ENCODE measurements around the gene CACNA2D3.
"Not testable (repeated sequence)": the region's sequence is repeated elsewhere in the genome, so short reads cannot be mapped to it uniquely, and the experiment has no call there.

The CACNA2D3 gene

DNA sequence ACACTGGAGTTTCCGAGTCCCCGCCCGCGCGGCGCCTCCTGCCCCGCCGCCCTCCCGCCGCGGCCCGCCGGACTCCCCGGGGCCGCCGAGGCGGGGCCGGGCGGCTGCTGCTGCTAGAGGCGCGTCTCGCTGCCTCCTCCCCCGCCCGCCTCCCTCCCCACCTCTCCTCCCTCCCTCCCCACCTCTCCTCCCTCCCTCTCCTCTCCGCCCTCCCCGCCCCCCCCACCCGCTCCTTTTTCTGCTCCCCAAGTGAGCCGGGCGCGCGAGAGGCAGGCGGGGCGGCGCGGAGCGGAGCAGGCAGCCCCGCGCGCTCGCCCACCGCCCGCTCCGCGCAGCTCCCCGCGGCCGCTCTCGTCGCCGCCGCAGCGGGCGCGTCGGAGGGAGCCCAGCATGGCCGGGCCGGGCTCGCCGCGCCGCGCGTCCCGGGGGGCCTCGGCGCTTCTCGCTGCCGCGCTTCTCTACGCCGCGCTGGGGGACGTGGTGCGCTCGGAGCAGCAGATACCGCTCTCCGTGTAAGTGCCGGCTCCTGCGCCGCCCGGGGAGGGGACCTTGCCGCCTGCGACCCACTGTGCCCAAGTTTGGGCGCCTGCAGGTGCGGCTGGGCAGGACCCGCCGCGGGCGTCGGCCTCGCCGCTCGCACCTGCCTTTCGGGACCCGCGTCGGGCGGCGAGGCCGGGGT is at the start of gene CACNA2D3:
Gene CACNA2D3, plus strand, starts transcription at position 229 of the 679 bp plus-strand sequence.
- no peak for DNase-seq

DNA sequence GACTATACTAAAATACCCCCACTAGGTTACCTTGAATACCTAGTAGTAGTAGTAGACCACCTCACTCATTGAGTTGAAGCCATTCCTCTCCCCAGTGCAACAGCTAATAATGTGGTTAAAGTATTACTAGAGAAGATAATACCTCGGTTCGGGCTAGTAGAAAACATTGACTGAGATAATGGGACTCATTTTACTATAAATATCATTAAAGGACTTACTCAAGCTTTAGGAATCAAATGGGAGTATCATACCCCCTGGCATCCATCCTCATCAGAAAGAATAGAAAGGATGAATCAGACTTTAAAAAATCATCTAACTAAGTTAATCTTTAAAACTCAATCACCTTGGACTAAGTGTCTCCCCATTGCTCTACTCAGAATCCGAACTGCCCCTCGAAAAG is 49.0 kb upstream of the CACNA2D3 start:
- DNase-seq = no peak

DNA sequence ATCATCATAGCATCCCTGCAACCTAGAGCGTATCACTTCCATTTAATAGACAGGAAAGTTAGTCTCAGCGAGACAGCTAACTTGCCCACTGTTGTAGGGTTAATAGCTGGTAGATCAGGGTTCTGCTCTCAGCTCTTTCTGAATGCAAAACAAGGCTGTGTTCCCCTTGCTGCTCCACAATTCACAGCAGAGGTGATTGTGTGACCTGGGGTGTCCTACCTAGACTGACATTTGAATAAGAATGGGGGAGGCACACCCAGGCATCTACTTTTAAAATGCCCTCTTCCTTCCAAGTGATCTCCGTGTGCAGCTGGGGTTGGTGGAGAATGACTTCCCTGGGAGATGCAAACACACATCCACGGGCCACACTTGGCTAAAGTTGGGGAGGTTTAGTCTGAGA is 43.0 kb upstream of the CACNA2D3 start:
- no peak for DNase-seq

DNA sequence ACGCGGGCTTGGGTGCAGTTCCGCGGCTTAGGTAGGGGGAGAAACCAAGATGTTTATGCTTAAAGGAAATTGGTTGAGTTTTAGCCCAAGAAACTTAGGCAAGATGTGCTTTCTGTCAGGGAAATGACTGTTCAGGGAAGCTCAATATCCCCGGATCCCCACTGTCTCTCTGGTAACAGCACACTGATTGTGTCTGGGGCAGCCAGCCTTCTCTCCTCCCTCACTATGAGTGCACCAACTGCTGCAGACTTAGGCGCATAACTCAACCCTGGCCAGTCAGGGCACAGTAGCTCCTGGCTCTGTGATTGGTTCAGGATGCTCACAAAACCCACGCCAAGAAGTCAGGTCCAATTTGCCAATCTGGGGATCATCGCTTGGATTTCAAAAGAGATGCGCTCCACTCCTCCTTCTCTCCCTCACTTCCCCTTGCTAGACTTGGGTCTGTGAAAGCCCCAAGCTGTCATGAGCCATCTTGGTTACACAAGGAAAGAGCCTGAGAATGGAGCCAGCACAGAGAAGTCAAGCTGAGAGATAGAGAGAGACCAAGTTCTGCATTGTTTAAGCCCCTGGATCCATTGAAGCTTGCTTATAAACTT is 42.5 kb upstream of the CACNA2D3 start:
- no peak for DNase-seq

DNA sequence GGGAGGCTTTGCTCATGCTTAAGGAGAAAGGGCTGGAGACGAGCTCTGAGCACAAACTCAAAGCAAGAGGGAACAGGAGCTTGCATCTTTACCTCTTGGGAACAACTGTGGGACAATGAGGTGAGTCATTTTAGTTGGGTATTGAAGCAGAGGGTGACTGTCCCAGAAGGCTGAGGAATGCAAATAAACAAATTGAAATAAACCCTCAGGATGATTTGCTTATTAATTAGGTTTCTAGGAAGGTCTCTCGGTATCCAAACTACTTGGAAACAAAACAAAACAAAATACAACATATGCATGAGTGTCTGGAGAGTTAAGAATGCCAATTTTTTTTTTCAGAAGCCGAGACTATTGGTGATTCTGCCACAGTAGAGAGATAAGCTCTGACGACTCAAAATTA is 38.4 kb upstream of the CACNA2D3 start:
- DNase-seq = no peak

DNA sequence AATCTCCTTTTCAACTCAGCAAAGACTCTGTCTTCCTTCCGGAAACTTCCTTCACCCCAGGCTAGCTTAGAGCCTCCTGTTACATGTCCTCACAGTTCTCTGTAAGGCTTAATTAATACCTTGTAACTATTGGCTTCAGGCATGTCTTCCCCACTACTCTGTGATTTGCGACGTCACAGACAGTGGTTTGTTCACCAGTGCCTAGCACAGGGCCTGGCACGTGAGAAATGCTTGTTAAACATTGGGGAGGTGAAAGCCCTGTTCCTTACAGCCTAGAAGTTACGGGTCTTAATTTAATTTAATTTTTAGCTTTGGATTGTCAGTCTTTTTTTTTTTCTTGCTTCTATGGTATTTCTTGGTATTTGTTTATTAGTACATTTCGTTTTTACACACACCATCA is 36.4 kb upstream of the CACNA2D3 start:
- DNase-seq = no peak

DNA sequence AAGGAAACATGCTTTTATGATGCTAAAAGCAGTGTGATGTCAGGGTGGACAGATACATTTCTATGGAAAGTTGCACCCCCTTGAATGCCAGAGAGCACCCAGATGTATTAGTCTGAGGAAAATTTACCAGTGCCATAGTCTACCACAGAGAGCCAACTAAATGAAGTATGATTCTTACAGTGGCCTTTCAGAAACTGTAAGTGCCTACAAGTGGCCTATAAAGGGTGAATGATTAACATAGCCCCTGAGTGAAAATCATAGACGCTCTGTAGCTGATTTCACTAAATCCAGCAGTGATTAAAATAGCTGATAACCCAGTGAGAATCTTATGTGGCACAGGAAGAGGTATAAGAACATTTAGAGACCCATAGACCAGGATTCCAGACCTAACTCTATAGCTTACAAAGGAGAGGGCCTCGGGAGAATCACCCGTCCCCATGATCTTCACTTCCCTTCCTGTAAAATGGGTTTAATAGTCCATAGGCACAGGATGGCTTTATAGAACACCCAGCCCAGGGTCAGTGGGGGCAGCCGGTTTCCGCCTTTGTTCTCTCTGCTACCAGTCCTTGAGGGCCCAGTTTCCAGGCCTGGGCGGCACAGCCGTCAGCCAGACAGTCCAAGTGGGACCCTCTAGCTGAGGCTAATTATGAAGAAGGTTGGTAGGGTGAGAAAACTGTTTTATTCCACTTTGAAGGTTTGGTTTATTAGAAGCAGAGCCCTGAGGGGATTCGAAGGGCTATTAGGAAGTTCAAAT is 35.5 kb upstream of the CACNA2D3 start:
- no peak for DNase-seq

DNA sequence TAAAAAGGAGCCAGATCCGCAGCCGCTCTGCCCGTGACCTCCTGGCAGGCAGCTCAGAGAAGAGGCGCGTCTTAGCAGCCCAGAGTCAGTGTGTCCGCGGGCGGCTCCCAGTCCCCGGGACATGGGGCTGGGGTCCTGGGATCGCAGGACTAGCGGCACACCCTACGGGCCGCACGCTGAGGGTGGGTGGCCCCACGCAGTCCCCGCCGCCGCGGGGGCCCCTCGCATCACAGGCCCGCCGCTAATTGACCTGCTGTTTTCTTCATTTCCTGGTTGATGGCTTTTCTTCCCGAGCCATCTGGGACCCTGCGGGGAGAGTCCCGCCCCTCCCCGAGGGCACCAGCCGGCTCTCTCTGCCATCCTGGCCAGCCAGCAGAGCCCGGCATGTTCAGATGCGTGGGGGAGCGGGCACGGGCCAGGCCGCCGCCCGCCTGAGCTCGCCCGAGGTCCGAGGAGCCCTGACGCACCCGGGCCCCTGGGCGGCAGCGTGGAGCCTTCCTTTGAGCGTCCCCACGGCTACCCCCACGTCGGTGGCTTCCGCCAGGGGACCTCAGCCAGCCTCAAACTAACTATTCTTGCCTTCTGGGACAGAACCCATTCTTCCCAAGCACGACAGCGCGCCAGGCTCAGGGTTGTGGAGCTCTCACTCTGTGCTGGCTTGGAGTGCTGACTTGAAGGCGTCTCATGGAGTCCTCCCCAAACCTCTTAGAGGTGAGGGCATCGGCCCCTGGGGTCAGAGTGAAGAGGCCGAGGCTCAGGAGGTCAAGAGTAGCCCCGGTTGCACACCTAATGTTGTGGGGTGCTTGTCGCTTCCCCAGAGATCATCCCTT is 34.6 kb upstream of the CACNA2D3 start:
- no peak for DNase-seq

DNA sequence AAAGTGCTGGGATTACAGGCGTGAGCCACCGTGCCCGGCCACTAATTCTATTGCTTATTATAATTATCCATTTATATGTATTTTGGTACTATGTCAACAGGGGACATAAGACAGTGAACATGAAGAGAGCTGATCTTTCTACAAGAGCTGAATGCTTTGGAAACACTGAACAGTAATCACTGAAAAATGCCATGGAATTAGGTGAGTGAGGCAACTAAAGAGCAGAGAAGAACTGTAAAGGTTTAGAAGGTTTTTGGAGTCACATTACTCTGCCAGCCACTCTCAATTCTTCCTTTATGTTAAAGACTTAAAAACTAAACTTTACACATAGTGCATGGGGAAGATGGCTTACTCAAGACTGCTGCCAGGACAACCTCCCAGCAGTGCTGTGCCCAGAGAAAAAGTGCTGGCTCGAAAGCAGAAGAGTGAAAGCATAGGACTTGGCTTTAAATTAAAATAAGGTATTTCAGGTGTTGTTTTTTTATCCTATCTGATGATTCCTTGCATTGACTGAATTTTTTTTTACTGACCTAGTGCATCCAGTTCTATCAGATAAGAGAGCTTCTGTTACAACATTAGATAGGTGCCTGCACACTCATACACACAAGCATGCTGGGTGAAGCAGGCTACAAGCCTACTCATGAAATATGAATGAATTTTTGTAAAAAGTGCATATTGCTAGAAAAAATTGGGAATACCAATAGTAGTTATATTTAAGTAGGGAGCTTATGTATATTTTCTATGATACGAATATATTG is 28.7 kb upstream of the CACNA2D3 start:
- no peak for DNase-seq

DNA sequence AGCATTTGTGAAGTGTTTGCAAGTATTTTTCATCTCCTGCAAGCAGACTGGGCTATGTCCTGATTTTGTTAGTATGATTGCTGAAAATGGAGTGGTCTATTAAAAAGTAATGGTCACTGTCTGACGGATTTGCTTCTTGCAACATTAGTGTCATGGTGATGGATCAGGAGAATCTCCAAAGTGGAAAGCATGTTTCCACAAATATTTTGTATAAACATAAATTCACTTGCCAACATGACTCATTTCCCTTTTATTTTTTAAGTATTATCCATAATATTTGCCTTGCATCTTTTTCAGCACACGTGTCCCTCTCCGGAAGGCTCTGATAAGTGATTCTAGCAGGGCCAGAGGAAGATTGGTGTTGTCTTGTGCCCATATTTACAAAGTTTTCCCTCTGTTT is 27.4 kb upstream of the CACNA2D3 start:
- DNase-seq = no peak

DNA sequence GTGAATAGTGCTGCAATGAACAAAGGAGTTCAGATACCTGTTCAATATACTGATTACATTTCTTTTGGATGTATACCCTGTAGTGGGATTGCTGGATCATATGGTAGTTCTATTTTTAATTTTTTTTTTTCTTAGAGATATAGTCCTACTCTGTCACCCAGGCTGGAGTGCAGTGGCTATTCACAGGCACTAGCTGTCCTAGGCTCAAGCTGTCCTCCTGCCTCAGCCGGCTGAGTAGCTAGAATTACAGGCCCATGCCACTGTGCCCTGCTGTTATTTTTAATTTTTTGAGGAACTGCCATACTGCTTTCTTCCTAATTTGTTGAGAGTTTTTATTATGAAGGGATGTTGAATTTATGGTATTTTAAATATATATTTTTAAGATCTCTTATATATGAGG is 23.0 kb upstream of the CACNA2D3 start:
- no peak for DNase-seq

DNA sequence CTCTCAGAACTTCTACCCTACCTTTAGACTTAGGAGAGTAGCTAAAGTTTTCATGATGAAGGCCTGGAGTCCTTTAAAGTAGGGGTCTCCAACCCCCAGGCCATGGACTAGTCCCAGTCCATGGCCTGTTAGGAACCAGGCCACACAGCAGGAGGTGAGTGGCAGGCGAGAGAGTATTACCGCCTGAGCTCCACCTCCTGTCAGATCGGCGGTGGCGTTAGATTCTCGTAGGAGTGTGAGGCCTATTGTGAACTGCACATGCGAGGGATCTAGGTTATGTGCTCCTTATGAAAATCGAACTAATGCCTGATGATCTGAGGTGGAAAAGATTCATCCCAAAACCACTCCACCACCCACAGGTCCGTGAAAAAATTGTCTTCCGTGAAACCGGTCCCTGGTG is 18.3 kb upstream of the CACNA2D3 start:
- no peak for DNase-seq

DNA sequence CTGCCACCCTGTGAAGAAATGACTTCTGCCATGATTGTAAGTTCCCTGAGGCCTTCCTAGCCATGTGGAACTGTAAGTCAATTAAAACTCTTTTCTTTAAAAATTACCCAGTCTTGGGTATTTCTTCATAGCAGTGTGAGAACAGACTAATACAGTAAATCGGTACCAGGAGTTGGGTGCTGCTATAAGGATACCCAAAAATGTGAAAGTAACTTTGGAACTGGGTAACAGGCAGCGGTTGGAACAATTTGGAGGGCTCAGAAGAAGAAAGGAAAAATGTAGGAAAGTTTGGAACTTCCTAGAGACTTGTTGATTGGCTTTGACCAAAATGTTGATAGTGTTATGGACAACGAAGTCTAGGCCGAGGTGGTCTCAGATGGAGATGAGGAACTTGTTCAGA is 6.2 kb upstream of the CACNA2D3 start:
- not testable (repeated sequence) for DNase-seq

DNA sequence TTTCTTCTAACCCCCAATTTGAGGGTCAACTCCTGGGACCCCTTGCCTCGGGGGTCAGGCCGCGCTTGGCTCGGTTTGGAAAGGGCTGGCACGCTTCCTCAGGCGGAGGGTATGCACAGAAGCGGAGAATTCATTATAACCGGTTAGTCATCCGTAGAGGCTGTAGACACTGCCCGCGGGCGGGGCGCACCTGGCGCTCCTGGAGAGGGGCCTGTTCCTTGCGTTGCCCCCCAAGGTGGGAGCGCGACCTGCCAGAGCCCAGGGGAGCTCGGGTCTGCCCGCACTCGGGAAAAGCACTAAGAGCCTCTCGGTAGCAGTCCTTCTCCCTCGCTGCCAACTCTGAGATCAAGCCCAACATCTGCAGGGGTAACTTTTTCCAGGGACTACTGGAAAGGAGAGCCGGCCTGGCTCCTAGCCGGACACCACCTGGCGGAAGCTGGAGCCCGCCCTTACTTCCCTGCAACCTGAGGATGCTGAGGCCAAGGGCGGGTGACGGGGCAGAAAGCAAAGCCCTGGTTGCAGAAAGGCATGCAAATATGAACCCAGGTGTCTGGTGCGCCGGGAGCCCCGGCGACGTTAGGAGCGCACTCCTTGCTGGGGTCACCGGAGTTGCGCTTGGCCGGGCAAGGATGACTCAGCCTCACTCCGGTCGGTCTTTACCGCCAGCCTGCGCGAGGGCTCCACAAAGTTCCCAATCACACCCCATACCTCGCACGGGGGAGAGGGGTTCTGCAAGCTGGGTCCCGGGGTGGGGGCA is 1.5 kb upstream of the CACNA2D3 start:
- DNase-seq = no peak

DNA sequence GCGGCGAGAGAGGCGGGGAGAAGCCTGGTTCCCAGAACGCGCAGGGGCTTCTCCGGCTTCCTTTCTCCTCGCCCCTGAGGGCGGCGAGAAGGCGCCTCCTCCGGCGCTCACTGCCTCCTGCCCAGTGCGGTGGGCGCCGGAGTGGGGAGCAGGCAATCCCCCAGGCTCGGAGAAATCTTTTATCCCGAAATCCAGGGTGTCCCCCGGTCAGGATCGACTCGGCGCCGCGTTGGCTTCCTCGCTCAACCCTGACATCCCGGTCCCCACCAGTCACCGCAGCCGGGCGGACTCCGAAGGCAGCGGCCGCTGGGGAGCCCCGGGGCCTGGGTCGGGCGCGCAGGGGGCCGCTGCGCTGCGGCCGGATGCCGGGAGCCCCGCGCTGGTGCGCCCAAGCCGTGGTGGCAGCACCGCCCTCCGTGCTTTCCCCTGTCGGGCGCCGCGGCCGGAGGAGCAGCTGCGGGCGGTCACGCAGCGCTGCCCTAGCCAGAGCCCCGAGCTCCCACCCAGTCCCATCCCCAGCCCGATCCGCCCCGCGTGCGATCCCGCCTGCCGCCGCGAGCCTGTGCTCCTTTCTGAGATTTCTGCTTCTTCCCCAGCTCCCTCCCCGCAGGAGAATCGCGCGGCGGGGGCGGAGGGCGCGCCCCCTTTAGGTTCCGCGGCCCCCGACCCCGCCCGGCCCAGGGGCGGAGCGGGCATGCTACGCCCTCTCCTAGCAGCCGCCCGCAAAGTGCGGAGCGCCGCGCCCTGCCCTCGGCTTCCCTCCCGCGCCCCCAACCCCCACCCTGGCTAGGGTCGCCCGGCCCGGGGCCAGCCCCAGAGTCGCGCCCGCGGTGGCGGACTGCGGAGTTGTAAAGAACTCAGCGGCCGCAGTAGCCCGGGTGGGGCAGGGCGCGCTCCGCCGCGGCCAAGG is 683 bp upstream of the CACNA2D3 start:
- DNase-seq = no peak

DNA sequence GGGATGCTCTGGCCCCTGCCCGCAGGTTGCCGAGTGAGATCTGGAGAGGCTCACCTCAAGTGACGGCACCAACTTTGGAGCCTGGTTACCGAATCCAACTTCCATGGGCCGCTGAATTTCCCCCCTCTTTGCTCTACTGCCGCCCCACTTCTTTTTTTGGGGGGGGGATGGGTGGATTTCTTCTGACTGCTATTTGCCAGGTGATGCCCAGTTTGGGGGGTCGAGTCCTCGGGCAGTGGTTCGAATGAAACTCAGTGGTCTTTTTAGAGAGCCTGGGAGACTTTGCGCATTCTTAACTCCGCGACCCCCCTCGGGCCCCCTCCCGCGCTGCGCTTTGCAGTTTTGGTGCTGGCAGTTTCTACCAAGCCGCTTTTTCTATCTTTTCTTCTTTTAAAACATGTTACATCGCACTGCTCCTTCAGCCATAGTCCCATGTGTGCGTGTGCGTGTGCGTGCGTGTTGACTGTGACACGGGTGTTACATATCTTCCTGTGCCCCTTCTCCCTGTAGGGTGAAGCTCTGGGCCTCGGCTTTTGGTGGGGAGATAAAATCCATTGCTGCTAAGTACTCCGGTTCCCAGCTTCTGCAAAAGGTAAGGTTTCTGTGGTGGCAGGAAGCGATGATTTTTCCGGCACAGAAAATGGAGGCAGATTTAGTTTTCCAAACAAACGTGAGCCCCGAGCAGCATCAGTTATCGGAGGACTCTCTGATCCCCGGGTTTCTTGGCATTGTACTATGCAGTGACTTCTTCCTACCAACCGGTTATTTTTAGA is 837 bp downstream of the CACNA2D3 start:
- DNase-seq = no peak

DNA sequence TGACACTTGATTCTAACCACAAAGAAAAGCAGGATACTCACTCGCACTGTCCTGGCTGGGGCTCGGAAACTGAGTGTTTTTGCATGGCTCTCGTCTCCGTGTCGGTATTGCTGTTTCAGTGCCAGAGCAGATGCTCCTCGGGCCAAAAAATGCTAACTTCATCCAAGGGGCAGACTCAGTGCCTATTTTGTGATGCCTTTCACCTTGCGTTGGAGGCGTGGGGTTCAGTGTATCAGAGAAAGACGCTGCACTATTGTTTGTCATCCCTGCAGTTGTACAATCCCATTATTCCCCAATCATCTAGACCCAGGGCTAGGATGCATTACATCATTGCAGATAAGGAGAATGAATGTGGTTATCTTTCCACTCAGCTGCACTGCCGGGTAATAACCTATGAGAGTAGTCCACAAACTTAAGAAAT is 1.4 kb downstream of the CACNA2D3 start:
- DNase-seq = no peak

DNA sequence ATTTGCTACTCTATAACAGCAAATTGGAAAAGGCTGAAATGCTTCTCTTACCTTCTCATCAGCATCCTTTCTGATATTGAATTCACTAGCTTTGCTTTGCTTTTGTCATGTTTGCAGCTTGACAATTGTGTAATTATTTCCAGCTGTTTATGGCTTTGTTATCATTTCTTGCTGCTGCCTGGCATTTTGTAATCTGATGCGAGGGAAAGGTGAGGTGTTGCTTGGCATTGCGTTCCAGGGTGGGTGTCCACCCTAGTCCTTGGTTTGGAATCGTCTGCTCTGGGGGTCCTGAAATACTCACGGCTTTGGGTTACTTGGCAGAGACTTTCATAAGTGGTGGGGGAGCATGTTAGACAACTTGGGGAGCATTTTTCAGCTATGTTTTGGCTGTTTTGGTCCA is 2.9 kb downstream of the CACNA2D3 start:
- DNase-seq = no peak

DNA sequence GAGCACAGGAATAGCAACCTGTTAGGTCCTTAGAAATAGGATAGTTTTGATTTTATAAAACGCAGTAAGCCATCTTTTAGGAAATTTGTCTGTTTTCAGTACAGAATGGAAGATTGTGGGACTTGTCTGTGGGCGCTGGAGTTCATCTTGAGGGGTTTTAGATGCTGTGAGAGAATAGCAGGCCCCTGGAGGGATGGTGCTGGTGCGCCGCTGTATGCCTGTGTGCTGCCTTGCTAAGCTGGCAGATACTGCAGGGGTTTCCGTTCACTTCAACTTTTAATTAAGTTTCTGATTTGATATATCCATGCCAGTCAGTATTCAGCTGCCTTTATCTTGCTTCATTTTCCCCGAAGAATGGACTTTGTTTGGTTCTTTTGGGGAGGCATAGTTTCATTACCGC is 4.2 kb downstream of the CACNA2D3 start:
- DNase-seq = no peak

DNA sequence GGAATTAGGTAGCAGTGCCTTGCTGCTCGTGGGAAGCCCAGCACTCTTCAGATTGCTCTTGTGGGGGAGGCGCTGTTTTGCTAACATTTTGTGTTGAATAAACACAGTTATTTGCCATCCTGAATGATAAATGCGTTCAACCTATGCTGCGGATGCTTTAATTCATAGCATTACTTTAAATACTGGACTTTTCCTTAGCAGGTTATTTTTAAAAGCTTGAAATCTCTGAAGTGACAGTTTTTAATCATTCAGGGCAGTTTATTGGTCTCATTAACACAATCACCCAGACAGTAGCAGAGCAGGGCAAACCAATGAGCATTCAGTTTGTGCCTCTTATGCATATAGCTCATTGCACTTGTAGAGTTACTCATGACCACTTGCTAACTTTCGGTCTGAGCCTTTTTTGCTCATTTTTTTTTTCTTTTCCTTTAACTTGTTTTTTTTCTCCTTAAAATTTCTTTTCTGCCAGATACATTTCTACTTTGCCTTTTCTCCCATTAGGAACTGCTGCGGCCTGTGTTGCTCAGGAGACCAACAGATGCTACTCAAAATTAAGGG is 5.2 kb downstream of the CACNA2D3 start:
- no peak for DNase-seq

Data from GF-D8 (cell line).